K562 (cell line): ENCODE data around the gene RPE65. TPM values are rescaled to one million over a fixed set of nuclear protein-coding genes. Genes with fewer than 3 reads are reported as not detected.

Experiments
- BHLHE40 ChIP-seq: IDR thresholded peaks from 2 replicates; pipeline ENCODE4 v1.6.1; 2011; ENCODE audit warnings: low read length, improper control_type of control experiment
- ERF ChIP-seq: fragments of 450-650 bp; formaldehyde crosslinking; IDR thresholded peaks from 2 replicates; pipeline ENCODE4 v1.4.0; 2020; ENCODE audit warnings: mild to moderate bottlenecking, mixed read lengths
- ETV5 ChIP-seq: sonication (generic); formaldehyde crosslinking; IDR thresholded peaks from 2 replicates; pipeline ENCODE4 v1.4.0; 2020; ENCODE audit warnings: low read depth, mild to moderate bottlenecking, missing genetic modification reagents
- FOXK2 ChIP-seq, 2 experiments: fragments of 450-650 bp; IDR thresholded peaks in 1 of 2; conservative IDR thresholded peaks in 1 of 2; 2 replicates each; pipeline ENCODE4 v1.6.1; 2016; ENCODE audit warnings: low read depth in 2 of 2, mild to moderate bottlenecking in 1 of 2
- GMEB1 ChIP-seq: fragments of 250-450 bp; sonication (Bioruptor Pico); IDR thresholded peaks from 2 replicates; pipeline ENCODE4 v1.4.0; 2020; ENCODE audit warnings: mild to moderate bottlenecking
- HSF4 ChIP-seq: fragments of 250-450 bp; sonication (Bioruptor Pico); IDR thresholded peaks from 2 replicates; pipeline ENCODE4 v2.1.2; 2022; ENCODE audit warnings: mild to moderate bottlenecking, moderate library complexity, borderline replicate concordance
- JUN ChIP-seq, 2 experiments: sonication (generic) in 1 of 2; formaldehyde crosslinking in 1 of 2; IDR thresholded peaks; 2 replicates each; pipeline versions ENCODE4 v1.6.1 to v1.8.0; 2012 to 2022; ENCODE audit warnings: borderline replicate concordance in 2 of 2, mild to moderate bottlenecking in 2 of 2, improper control_type of control experiment in 1 of 2, low read depth in 1 of 2, low read length in 1 of 2, missing genetic modification reagents in 1 of 2
- JUND ChIP-seq, 2 experiments: IDR thresholded peaks; 2 replicates in 1 of 2; 3 replicates in 1 of 2; pipeline ENCODE4 v1.6.1; 2011; ENCODE audit warnings: borderline replicate concordance in 2 of 2, low read depth in 2 of 2, low read length in 2 of 2, improper control_type of control experiment in 1 of 2, missing biosample characterization in 1 of 2, missing genetic modification characterization in 1 of 2, missing genetic modification reagents in 1 of 2
- NRF1 ChIP-seq, 2 experiments: fragments of 450-650 bp; IDR thresholded peaks in 1 of 2; conservative IDR thresholded peaks in 1 of 2; 2 replicates each; pipeline ENCODE4 v1.6.1; 2014; ENCODE audit warnings: mild to moderate bottlenecking in 2 of 2
- PML ChIP-seq: IDR thresholded peaks from 2 replicates; pipeline ENCODE4 v1.6.1; 2012; ENCODE audit warnings: low read length, inconsistent platforms
- RCOR1 ChIP-seq, 2 experiments: IDR thresholded peaks; 2 replicates each; pipeline ENCODE4 v1.6.1; 2012; ENCODE audit warnings: low read depth in 2 of 2, low read length in 2 of 2, borderline replicate concordance in 1 of 2, improper control_type of control experiment in 1 of 2
- RNF219 ChIP-seq: fragments of 250-450 bp; sonication (Bioruptor Pico); IDR thresholded peaks from 2 replicates; pipeline ENCODE4 v1.5.0; 2022; ENCODE audit warnings: mild to moderate bottlenecking
- SP1 ChIP-seq: sonication (generic); formaldehyde crosslinking; IDR thresholded peaks from 2 replicates; pipeline ENCODE4 v1.8.1; 2022; ENCODE audit warnings: mild to moderate bottlenecking, missing genetic modification reagents
- ZBTB7A ChIP-seq: IDR thresholded peaks from 2 replicates; pipeline ENCODE4 v1.6.1; 2011; ENCODE audit warnings: low read depth, mild to moderate bottlenecking, low read length, moderate library complexity, borderline replicate concordance; ENCODE audit not compliant: control insufficient read depth
- ZFX ChIP-seq: sonication (generic); formaldehyde crosslinking; IDR thresholded peaks from 2 replicates; pipeline ENCODE4 v1.8.0; 2022; ENCODE audit warnings: mild to moderate bottlenecking, missing genetic modification reagents, moderate library complexity
- ZSCAN29 ChIP-seq: fragments of 450-650 bp; IDR thresholded peaks from 2 replicates; pipeline ENCODE4 v1.6.1; 2017
- polyA plus RNA-seq, 8 experiments: library from polyadenylated mRNA; depleted of rRNA in 4 of 8; stranded (reverse) in 5 of 8; unstranded in 3 of 8; fragments of >200 nt; fragmentation: Nextera tagmentation in 2 of 8; fragmentation: Illumina TruSeq in 1 of 8; extraction: Ambion mirVana in 2 of 8; extraction: Trizol in 1 of 8; gene quantifications; 2 replicates each; pipeline versions ENCODE4 v1.2.1 to v1.2.3, GENCODE V29; 2011 to 2014; ENCODE audit warnings: inconsistent platforms in 1 of 8, missing spikeins in 1 of 8
- total RNA-seq, 7 experiments: library from RNA; depleted of rRNA in 6 of 7; stranded (reverse); fragments of >200 nt in 6 of 7; fragmentation: Illumina TruSeq in 2 of 7; extraction: Trizol in 2 of 7; gene quantifications; 2 replicates each; pipeline versions ENCODE4 v1.2.1 to v1.2.3, GENCODE V29; 2011 to 2021; ENCODE audit warnings: low replicate concordance in 1 of 7
- TF ChIP-seq, protein P1 (sequence below): sonication (generic); formaldehyde crosslinking; IDR thresholded peaks from 2 replicates; pipeline ENCODE4 v1.8.1; 2023; ENCODE audit warnings: mild to moderate bottlenecking, missing genetic modification reagents
- TF ChIP-seq, protein P2 (sequence below), 2 experiments: fragments of 450-650 bp in 1 of 2; sonication (generic) in 1 of 2; formaldehyde crosslinking; conservative IDR thresholded peaks; 2 replicates each; pipeline versions ENCODE4 v1.4.0 to v1.8.1; 2020 to 2022; ENCODE audit warnings: mild to moderate bottlenecking in 1 of 2, missing genetic modification reagents in 1 of 2

RPE65 gene
- total and polyA plus RNA-seq, 9 of the 15 experiments (the other 6 are each of a cell fraction or from before 2014, with no cell fraction given) = 0.14 TPM; not detected in 8

DNA sequence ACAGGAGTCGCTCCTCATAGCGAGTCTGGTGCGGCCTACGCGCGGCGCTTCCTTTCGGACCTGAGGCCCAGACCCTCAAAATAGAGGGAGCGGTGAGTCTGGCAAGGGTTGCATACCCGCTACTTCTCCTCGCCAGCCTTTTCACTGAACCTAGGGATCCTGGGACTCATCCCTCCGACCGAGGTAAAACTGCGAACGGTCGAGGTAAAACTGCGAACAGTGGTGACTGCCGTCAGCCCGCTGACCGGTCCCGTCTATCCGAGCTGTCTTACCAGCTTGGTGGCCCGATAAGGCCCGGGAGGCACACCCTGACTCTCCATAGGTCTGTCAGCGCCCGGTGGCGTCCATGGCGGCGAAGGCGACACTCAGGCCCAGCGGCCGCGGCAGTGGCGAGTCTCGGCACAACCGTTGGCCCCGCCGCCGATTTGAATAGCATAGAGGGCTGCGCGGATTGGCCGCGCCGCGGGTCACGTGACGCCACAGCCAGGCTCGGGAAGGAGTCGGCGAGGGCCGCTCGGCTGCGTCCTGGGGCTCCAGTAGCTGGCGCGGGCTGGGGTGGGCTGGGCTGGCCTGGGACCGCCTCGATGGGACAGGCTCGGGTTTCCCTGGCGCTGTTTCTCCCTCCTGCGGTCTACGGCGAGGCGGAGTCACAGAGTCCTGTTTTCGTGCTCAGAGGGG lies 47.1 kb upstream of the RPE65 start, which contains the start of gene DEPDC1 (continued):
- TF ChIP-seq, protein P1, sequence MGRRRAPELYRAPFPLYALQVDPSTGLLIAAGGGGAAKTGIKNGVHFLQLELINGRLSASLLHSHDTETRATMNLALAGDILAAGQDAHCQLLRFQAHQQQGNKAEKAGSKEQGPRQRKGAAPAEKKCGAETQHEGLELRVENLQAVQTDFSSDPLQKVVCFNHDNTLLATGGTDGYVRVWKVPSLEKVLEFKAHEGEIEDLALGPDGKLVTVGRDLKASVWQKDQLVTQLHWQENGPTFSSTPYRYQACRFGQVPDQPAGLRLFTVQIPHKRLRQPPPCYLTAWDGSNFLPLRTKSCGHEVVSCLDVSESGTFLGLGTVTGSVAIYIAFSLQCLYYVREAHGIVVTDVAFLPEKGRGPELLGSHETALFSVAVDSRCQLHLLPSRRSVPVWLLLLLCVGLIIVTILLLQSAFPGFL (CRISPR knock-in tag) = 0 out of 2 replicates have a peak, but pooled peaks have one; percentile 94
- 0 out of 2 replicates have a peak, but pooled peaks have one; percentile 51 for TF ChIP-seq GMEB1 (CRISPR knock-in tag)
- TF ChIP-seq JUND (IDR thresholded peaks at IDR 0.05; ENCODE audit: borderline replicate concordance, low read depth, low read length) = 0 out of 2 replicates have a peak, but pooled peaks have one; percentile 2
- TF ChIP-seq JUND (tag; IDR thresholded peaks at IDR 0.05; ENCODE audit: borderline replicate concordance, low read depth, low read length) = no peak; the same call in 2 of the 3 replicates
- TF ChIP-seq HSF4 (CRISPR knock-in tag) = no peak
- TF ChIP-seq RCOR1 (IDR thresholded peaks at IDR 0.05; ENCODE audit: borderline replicate concordance in 1 of 2, low read depth in 2 of 2, low read length in 2 of 2) = peak in 1 of 2 experiments; percentile 71; a peak in 2 of 4 replicates
- TF ChIP-seq NRF1 (conservative IDR thresholded peaks at IDR 0.05 in 1 of 2, IDR thresholded peaks at IDR 0.05 in 1 of 2) = peak; percentile 75 to 82
- TF ChIP-seq FOXK2 (conservative IDR thresholded peaks at IDR 0.05 in 1 of 2, IDR thresholded peaks at IDR 0.05 in 1 of 2; ENCODE audit: low read depth in 2 of 2) = peak in 1 of 2 experiments; percentile 24; a peak in 1 of 4 replicates
- TF ChIP-seq BHLHE40 = peak; percentile 90
- TF ChIP-seq JUN (IDR thresholded peaks at IDR 0.05; ENCODE audit: borderline replicate concordance, low read depth, low read length) = peak; percentile 49; the same call in 1 of the 2 replicates
- no peak for TF ChIP-seq JUN (CRISPR knock-in tag; IDR thresholded peaks at IDR 0.05; ENCODE audit: borderline replicate concordance)
- no peak for TF ChIP-seq ERF (CRISPR knock-in tag)
- peak; percentile 100 for TF ChIP-seq ZFX (CRISPR knock-in tag)
- peak; percentile 63; the same call in 1 of the 2 replicates for TF ChIP-seq ZSCAN29
- TF ChIP-seq ZBTB7A = peak; percentile 71; the same call in 1 of the 2 replicates
- peak; percentile 75 for TF ChIP-seq SP1 (CRISPR knock-in tag)
- 0 out of 2 replicates have a peak, but pooled peaks have one; percentile 32 for TF ChIP-seq ETV5 (CRISPR knock-in tag)
- no peak for TF ChIP-seq RNF219
- peak; percentile 34; the same call in 1 of the 2 replicates for TF ChIP-seq PML
- TF ChIP-seq, protein P2, sequence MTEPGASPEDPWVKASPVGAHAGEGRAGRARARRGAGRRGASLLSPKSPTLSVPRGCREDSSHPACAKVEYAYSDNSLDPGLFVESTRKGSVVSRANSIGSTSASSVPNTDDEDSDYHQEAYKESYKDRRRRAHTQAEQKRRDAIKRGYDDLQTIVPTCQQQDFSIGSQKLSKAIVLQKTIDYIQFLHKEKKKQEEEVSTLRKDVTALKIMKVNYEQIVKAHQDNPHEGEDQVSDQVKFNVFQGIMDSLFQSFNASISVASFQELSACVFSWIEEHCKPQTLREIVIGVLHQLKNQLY (CRISPR knock-in tag; conservative IDR thresholded peaks at IDR 0.05) = no peak
